IPS-11a (cell line): ENCODE measurements around the gene OVCH1.

Source experiments
- H3K4me3 ChIP-seq: one replicate; pipeline ENCODE4 v1.5.1; 2013; ENCODE audit warnings: low read depth, low read length, control low read depth

The OVCH1 gene

GRCh38 chr12:29497588-29497987 lies at the start of gene OVCH1:
Gene OVCH1, minus strand, starts transcription at chr12:29497686. Its CDS starts 0 bp downstream, at chr12:29497686.
- H3K4me3 ChIP-seq: no peak within 1 kb of the TSS

GRCh38 chr12:29547151-29547632 lies 49.7 kb upstream of the OVCH1 start:
- no peak overlapping the region for H3K4me3 ChIP-seq

- no peak overlapping the region for H3K4me3 ChIP-seq
These were observed 48.5 kb upstream of the OVCH1 start for GRCh38 chr12:29546000-29546399.

GRCh38 chr12:29545102-29545467 lies 47.6 kb upstream of the OVCH1 start:
- H3K4me3 ChIP-seq: no peak overlapping the region

GRCh38 chr12:29544428-29545101 lies 47.1 kb upstream of the OVCH1 start:
- H3K4me3 ChIP-seq: no peak overlapping the region

GRCh38 chr12:29543036-29543435 lies 45.5 kb upstream of the OVCH1 start:
- no peak overlapping the region for H3K4me3 ChIP-seq

GRCh38 chr12:29537298-29537697 lies 39.8 kb upstream of the OVCH1 start:
- no peak overlapping the region for H3K4me3 ChIP-seq

GRCh38 chr12:29534935-29535334 lies 37.4 kb upstream of the OVCH1 start:
- H3K4me3 ChIP-seq: no peak overlapping the region

- H3K4me3 ChIP-seq: no peak overlapping the region
These were observed 36.5 kb upstream of the OVCH1 start for GRCh38 chr12:29533815-29534489.

- H3K4me3 ChIP-seq: no peak overlapping the region
These were observed 34.0 kb upstream of the OVCH1 start for GRCh38 chr12:29531471-29531870.

GRCh38 chr12:29530436-29530835 lies 33.0 kb upstream of the OVCH1 start:
- H3K4me3 ChIP-seq: no peak overlapping the region

- H3K4me3 ChIP-seq: no peak overlapping the region
These were observed 30.7 kb upstream of the OVCH1 start for GRCh38 chr12:29528161-29528560.

- H3K4me3 ChIP-seq: no peak overlapping the region
These were observed 24.5 kb upstream of the OVCH1 start for GRCh38 chr12:29521951-29522350.

- no peak overlapping the region for H3K4me3 ChIP-seq
These were observed 22.2 kb upstream of the OVCH1 start for GRCh38 chr12:29519585-29520182.

GRCh38 chr12:29518407-29518806 lies 20.9 kb upstream of the OVCH1 start:
- H3K4me3 ChIP-seq: no peak overlapping the region

- H3K4me3 ChIP-seq: no peak overlapping the region
These were observed 19.8 kb upstream of the OVCH1 start for GRCh38 chr12:29517264-29517663.

GRCh38 chr12:29516431-29516875 lies 19.0 kb upstream of the OVCH1 start:
- H3K4me3 ChIP-seq: no peak overlapping the region

- H3K4me3 ChIP-seq: no peak overlapping the region
These were observed 13.2 kb upstream of the OVCH1 start for GRCh38 chr12:29510591-29511185.

GRCh38 chr12:29509503-29509902 lies 12.0 kb upstream of the OVCH1 start:
- H3K4me3 ChIP-seq: no peak overlapping the region

- no peak overlapping the region for H3K4me3 ChIP-seq
These were observed 11.5 kb upstream of the OVCH1 start for GRCh38 chr12:29508949-29509348.

GRCh38 chr12:29505122-29505521 lies 7.6 kb upstream of the OVCH1 start:
- no peak overlapping the region for H3K4me3 ChIP-seq

GRCh38 chr12:29503283-29503682 lies 5.8 kb upstream of the OVCH1 start:
- H3K4me3 ChIP-seq: no peak overlapping the region
